ENCODE measurements around the gene MAML3.
A peak's percentile ranks its signal among the peaks of the same experiment; 100 is the strongest.

MAML3 gene

GRCh38 chr4:139756391-139757180 lies 397.4 kb downstream of the MAML3 start:
- intact Hi-C loops (cut with DNase I): no loop called here
- no peak for DNase-seq

- DNase-seq: no peak
- intact Hi-C loops (cut with DNase I): no loop called here
Measured at GRCh38 chr4:139754938-139755337, 399.0 kb downstream of the MAML3 start.

- intact Hi-C loops (cut with DNase I): no loop called here
- no peak for DNase-seq
Measured at GRCh38 chr4:139753686-139754085, 400.3 kb downstream of the MAML3 start.

GRCh38 chr4:139749835-139750498 lies 404.0 kb downstream of the MAML3 start:
- intact Hi-C loops (cut with DNase I): no loop called here

GRCh38 chr4:139749338-139749737 lies 404.6 kb downstream of the MAML3 start:
- intact Hi-C loops (cut with DNase I): no loop called here
- no peak for DNase-seq

More at GRCh38 chr4:139749835-139750498, 404.0 kb downstream of the MAML3 start:
- DNase-seq: no peak

- intact Hi-C loops (cut with DNase I): no loop called here
- DNase-seq: no peak
Measured at GRCh38 chr4:139746431-139747171, 407.4 kb downstream of the MAML3 start.

- intact Hi-C loops (cut with DNase I): no loop called here
- DNase-seq: no peak
Measured at GRCh38 chr4:139745111-139745639, 408.8 kb downstream of the MAML3 start.

GRCh38 chr4:139744232-139744631 lies 409.8 kb downstream of the MAML3 start:
- intact Hi-C loops (cut with DNase I): no loop called here
- no peak for DNase-seq

- intact Hi-C loops (cut with DNase I): no loop called here
- DNase-seq: no peak
Measured at GRCh38 chr4:139743027-139743426, 411.0 kb downstream of the MAML3 start.

- peak in 9 of 10 donors; percentile 40 to 94 (median 56) for DNase-seq
- intact Hi-C loops (cut with DNase I): no loop called here
Measured at GRCh38 chr4:139740531-139741041, 413.4 kb downstream of the MAML3 start.

- intact Hi-C loops (cut with DNase I): no loop called here
- DNase-seq: peak in 6 of 10 donors; percentile 38 to 92 (median 66)
Measured at GRCh38 chr4:139740121-139740520, 413.9 kb downstream of the MAML3 start.

- no peak for DNase-seq
- intact Hi-C loops (cut with DNase I): loop anchor here (10.0 kb wide), 2 partner anchors 266 to 876 kb away; no protein-coding TSS in a partner anchor
Measured at GRCh38 chr4:139738846-139739613, 415.0 kb downstream of the MAML3 start.

GRCh38 chr4:139736661-139737060 lies 417.3 kb downstream of the MAML3 start:
- intact Hi-C loops (cut with DNase I): loop anchor here (10.0 kb wide), 2 partner anchors 268 to 878 kb away; no protein-coding TSS in a partner anchor
- DNase-seq: no peak

GRCh38 chr4:139736274-139736660 lies 417.7 kb downstream of the MAML3 start:
- no peak for DNase-seq

GRCh38 chr4:139735381-139736273 lies 418.4 kb downstream of the MAML3 start:
- intact Hi-C loops (cut with DNase I): loop anchor here (2.0 to 10.0 kb wide), 4 partner anchors 269 to 879 kb away; partner anchors contain the start of gene MAML3
- DNase-seq: peak in 6 of 10 donors; percentile 13 to 88 (median 44)

More at GRCh38 chr4:139736274-139736660, 417.7 kb downstream of the MAML3 start:
- intact Hi-C loops (cut with DNase I): loop anchor here (10.0 kb wide), 2 partner anchors 269 to 879 kb away; no protein-coding TSS in a partner anchor

- DNase-seq: peak; percentile 78 to 98 (median 88)
- intact Hi-C loops (cut with DNase I): loop anchor here (1.0 to 10.0 kb wide), 5 partner anchors 270 to 880 kb away; partner anchors contain the start of gene MAML3
Measured at GRCh38 chr4:139734875-139735380, 419.1 kb downstream of the MAML3 start.

- no peak for DNase-seq
- intact Hi-C loops (cut with DNase I): loop anchor here (1.0 to 10.0 kb wide), 5 partner anchors 270 to 880 kb away; partner anchors contain the start of gene MAML3
Measured at GRCh38 chr4:139734201-139734874, 419.6 kb downstream of the MAML3 start.

All from posterior cingulate gyrus (tissue), 11 donors.